Activated CD8-positive, alpha-beta T cell treated with anti-CD3 and anti-CD28 coated beads for 36 hours (primary cell): ENCODE measurements around the gene CCDC39. TPM values are rescaled to one million over a fixed set of nuclear protein-coding genes. Genes with fewer than 3 reads are reported as not detected.

ENCODE experiments used
- ATAC-seq: fragments of 200-7000 bp; cut with Tn5 transposase; one replicate; pipeline ENCODE4 v1.10.0; 2021; ENCODE audit warnings: mild to moderate bottlenecking, moderate library complexity
- CTCF ChIA-PET: fragments of 350-600 bp; sonication (Branson Sonifier 250); formaldehyde crosslinking; loops from one replicate; lab custom pipeline; 2021; ENCODE audit warnings: antibody characterized with exemption; lab: Charles Lee
- POLR2A ChIA-PET: fragments of 350-600 bp; sonication (Branson Sonifier 250); formaldehyde crosslinking; loops from one replicate; lab custom pipeline; 2021; ENCODE audit warnings: antibody characterized with exemption; lab: Charles Lee
- DNase-seq: peaks from one replicate; pipeline ENCODE4 v3.0.0-alpha.2; 2020
- H3K27ac Mint-ChIP-seq: one replicate; pipeline ENCODE4 v1.8.0; 2021; ENCODE audit warnings: mild to moderate bottlenecking, mixed read lengths
- H3K27me3 Mint-ChIP-seq: one replicate; pipeline ENCODE4 v1.8.0; 2021; ENCODE audit warnings: mixed read lengths
- H3K36me3 Mint-ChIP-seq: one replicate; pipeline ENCODE4 v1.8.0; 2021; ENCODE audit warnings: low read depth, mixed read lengths
- H3K4me1 Mint-ChIP-seq: one replicate; pipeline ENCODE4 v1.8.0; 2021; ENCODE audit warnings: low read depth, mixed read lengths
- H3K4me3 Mint-ChIP-seq: one replicate; pipeline ENCODE4 v1.8.0; 2021; ENCODE audit warnings: mild to moderate bottlenecking, moderate library complexity, mixed read lengths
- H3K9me3 Mint-ChIP-seq: one replicate; pipeline ENCODE4 v1.8.0; 2021; ENCODE audit warnings: mixed read lengths
- CTCF ChIP-seq: fragments of 200-600 bp; IDR thresholded peaks from one replicate; pipeline ENCODE4 v1.8.0; 2022; ENCODE audit warnings: antibody characterized with exemption, mild to moderate bottlenecking
- intact Hi-C: fragments of 100-400 bp; cut with micrococcal nuclease; formaldehyde crosslinking; loops from one replicate; pipeline ENCODE4 v1.10.0; 2022
- total RNA-seq, 2 experiments: library from RNA; stranded (reverse); gene quantifications; one replicate each; pipeline ENCODE4 v1.2.3, GENCODE V29; 2021

Gene CCDC39
- total RNA-seq, 2 experiments from 2014 or later, result not detected

GRCh38 chr3:180571831-180572598, 107.3 kb downstream of the CCDC39 start:
- ChIA-PET POLR2A (no interaction called here), CTCF (no interaction called here)
- Mint-ChIP-seq H3K27me3 (peaks cover 5% of the 10 kb centered on the region), H3K4me1 (no peaks in the 10 kb centered on the region), H3K4me3 (no peak overlapping the region), H3K9me3 (no peaks in the 10 kb centered on the region), H3K27ac (no peak overlapping the region), H3K36me3 (no peaks in the 10 kb centered on the region)
- intact Hi-C loops, result no loop called here
- DNase-seq (no peak), ATAC-seq (no peak)
- TF ChIP-seq CTCF, result no peak

GRCh38 chr3:180570238-180570637, 109.1 kb downstream of the CCDC39 start:
- Mint-ChIP-seq H3K9me3 (no peaks in the 10 kb centered on the region), H3K27me3 (peaks cover 4% of the 10 kb centered on the region), H3K27ac (no peak overlapping the region), H3K4me1 (no peaks in the 10 kb centered on the region), H3K4me3 (no peak overlapping the region), H3K36me3 (no peaks in the 10 kb centered on the region)
- no peak for TF ChIP-seq CTCF
- ATAC-seq (no peak), DNase-seq (no peak)
- intact Hi-C loops, result no loop called here
- CTCF ChIA-PET, result no interaction called here
- POLR2A ChIA-PET, result no interaction called here

- ChIA-PET CTCF (no interaction called here), POLR2A (no interaction called here)
- Mint-ChIP-seq H3K4me1 (no peaks in the 10 kb centered on the region), H3K36me3 (no peaks in the 10 kb centered on the region), H3K27me3 (peaks cover 4% of the 10 kb centered on the region), H3K9me3 (peaks cover 2% of the 10 kb centered on the region), H3K27ac (no peak overlapping the region), H3K4me3 (no peak overlapping the region)
- intact Hi-C loops, result no loop called here
- no peak for DNase-seq
- no peak for ATAC-seq
- TF ChIP-seq CTCF, result no peak
Measured at GRCh38 chr3:180564676-180565075, 114.6 kb downstream of the CCDC39 start.

Other genes with a start within 250 kb of the CCDC39 start
- 10 to 100 TPM; 40.5 to 47.2 TPM for gene TTC14, start 77.3 kb downstream of the CCDC39 start, total RNA-seq
- gene FXR1, start 233.2 kb upstream of the CCDC39 start, total RNA-seq, result 100 to 1,000 TPM; 169 to 174 TPM